GM19043 (cell line): Measurements from ENCODE around the gene MT2A.
"Not testable (repeated sequence)": the region's sequence is repeated elsewhere in the genome, so short reads cannot be mapped to it uniquely, and the experiment has no call there.

Source experiments
- ATAC-seq: cut with Tn5 transposase; IDR thresholded peaks from one replicate; pipeline ENCODE4 v1.9.1; 2021; ENCODE audit warnings: low read depth; ENCODE audit not compliant: unreplicated experiment

MT2A gene

DNA sequence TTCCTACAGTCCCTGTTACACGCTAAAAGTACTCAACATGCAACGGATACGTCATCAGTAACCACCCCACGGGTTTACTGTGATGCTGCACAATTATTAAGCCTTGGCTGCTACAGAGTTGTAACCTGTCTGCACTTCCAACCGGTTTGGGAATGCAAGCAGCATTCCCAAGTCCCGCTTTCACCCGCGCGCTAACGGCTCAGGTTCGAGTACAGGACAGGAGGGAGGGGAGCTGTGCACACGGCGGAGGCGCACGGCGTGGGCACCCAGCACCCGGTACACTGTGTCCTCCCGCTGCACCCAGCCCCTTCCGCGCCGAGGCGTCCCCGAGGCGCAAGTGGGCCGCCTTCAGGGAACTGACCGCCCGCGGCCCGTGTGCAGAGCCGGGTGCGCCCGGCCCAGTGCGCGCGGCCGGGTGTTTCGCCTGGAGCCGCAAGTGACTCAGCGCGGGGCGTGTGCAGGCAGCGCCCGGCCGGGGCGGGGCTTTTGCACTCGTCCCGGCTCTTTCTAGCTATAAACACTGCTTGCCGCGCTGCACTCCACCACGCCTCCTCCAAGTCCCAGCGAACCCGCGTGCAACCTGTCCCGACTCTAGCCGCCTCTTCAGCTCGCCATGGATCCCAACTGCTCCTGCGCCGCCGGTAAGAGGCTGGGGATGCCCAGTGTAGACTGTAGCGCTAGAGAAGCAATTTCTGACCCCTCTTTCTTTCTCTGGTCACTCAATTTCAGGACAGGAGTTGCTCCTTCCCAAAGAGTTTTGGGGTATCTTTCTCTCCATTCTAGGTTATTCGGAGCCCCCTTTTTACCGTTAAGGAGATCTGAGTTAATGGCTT is at the start of gene MT2A:
MT2A (plus strand) TSS at position 542 of the 833 bp plus-strand sequence; CDS start at position 614, 72 bp downstream.
- peak; percentile 83 for ATAC-seq

DNA sequence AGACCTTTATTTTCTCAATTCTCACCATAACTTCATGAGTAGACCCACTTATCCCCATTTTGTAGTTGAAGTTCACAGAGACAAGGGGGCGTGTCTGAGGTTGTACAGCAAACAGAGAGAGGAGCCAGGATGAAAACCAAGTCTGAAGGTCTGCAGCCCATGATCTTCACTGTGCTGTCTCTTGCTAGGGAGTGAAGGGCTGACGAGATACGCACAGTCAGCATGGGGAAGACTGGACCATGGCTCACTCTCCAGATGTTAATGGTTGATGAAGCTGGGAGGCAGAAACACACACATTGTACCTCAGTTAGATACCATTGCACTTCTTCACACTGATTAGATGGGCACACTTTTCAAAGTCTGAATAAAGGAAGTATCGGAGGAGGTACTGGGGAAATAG is 49.3 kb upstream of the MT2A start:
- no peak for ATAC-seq

DNA sequence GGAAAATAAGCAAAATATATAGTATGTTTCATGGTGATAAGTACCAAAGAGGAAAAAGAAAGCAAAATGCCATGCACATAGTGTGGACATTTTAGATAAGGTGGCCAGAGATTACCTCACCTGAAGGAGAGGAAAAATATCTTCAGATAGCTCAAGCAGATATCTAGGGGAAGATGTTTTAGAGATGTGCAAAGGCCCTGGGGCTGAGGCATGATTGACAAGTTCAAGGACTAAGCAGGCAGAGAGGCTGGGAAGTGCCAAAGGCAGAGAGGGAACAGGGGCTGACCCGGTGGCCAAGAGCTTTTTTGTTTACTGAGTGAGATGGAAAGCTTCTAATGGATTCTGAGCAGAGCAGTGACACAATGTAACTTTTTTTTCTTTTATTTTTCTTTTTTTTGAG is 47.9 kb upstream of the MT2A start:
- ATAC-seq, result no peak

DNA sequence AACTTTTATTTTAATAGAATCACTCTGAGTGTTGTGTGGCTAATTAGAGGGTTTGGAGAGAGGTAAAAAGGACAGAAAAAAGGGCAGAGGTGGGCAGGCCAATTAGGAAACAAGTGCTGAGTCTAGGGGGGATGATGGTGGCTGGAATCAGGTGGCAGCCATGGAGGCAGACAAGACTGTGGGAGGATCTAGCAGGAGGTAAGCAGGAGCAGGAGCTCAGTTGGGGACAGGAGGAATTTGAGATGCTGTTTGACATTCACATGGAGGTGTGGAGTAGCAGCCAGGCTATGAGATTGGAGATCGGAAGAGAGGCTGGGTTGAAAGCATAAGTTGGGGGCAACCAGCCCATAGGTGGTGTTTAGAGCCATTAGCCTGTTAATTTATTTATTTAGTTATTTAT is 47.3 kb upstream of the MT2A start:
- ATAC-seq, result no peak

DNA sequence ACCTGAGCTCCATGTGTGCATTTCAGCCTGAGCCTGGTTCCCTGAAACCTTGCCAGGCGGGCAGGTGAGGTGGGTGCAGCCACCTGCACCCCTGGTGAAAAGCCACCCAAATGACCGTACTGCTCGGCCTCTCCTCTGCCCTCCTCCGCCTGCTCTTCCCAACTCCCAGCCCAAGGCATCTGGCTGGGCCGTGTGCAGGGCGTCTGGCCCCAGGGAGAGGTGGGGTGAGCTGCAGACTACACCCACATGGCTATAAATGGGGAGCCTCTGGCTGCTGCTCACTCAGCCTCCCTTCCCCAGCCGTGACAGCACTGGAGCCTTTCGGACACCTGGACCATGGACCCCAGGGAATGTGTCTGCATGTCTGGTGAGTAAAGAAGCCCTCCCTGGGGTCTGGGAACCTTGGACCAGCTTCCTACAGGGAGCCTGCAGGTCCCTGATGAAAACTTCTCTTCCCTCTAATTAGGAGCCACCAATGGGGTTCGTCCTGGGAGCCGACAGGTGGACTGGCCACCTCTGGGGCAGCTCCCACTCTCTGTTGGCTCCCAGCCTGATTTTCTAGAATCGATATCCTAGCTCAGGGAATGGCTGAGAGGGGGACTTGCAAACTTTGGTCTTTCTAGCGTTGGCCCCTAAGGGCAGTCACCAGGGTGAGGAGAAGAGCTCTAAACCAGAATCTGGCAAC is 43.4 kb upstream of the MT2A start, which contains the start of gene MT4:
MT4 (plus strand) TSS at position 281 of the 685 bp plus-strand sequence; CDS start at position 337, 56 bp downstream.
- ATAC-seq, result no peak

DNA sequence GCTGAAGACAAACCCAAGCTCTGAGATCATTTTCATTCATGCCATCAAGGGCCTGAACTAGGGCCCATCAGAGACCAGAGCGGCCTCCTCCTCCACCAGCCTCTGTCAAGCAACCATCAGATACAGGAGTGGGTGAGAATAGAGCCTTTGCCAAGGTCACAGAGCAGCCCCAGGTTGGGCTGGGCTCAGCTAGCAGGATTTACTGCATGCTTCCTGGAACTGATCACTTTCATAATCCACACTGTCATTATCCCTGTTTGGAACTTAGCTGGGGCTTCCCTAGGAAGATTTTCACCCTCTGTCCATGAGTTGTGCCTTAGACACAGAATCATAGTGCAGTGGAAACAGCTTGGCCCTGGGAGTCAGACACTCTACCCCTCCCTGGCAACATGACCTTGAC is 38.4 kb upstream of the MT2A start:
- no peak for ATAC-seq

DNA sequence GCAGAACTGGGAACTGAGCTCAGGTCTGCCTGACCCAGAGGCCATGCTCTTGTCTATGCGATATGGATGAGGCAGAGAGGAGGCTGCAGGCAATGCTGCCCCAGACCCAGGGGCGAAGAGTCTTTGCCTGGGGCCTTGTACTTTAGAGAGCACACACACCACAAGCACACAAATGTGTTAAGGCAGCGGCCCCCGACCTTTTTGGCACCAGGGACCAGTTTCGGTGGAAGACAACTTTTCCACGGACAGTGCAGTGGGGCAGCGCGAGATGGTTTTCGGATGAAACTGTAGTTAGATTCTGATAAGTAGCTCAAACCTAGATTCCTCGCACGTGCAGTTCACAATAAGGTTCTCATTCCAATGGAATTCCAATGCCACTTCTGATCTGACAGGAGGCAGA is 36.9 kb upstream of the MT2A start:
- ATAC-seq, result no peak

DNA sequence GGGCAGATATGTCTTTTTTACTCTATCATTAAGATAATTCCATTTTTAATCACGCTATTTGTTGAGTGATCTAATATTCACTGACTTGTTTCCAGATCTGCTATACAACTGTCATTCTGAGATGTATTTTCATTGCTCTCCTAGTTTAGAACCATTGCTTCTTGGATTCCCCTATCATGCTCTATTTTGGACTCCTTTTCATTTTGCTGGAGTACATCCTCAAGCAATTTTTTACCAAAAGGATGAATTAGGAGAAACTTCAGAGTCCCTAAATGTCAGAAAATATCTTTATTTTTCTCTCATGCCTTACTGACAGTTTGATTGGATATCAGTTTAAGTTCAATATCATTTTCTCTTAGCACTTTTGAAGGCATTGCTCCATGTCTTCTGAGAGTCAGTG is 33.8 kb upstream of the MT2A start:
- ATAC-seq, result no peak

DNA sequence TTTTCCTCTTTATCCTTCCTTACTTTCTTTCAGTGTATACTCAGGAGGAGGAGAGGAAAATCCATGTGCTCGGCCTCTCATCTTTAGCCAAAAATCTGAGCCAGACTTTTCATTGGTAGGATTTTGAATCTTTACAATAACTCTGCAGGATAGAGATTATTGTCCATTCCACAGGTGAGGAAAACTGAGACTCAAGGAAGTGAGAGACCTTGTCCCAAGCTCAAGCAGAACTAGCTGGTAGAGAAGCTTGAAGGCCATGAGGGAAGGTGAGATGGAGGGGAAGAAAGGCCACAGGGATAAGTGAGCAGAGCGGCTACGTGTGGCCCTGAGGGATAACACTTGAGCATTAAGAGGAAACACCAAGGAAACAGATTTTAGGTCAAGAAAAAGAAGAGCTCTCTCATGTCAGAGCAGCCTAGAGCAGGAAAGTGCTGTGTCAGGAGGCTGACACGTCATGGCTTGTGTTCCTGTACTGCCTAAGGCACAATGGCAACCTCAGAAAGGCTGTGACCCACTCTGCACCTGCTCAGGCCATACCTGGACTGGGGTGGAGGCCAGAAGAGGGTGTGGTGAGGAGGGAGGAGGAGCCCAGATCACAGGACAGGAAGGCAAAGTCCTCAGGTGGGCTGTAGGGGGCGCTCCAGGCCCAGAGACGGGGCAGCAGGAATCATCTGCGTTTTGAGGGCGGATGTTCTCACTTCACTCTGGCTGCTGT is 31.6 kb upstream of the MT2A start:
- peak; percentile 89 for ATAC-seq

DNA sequence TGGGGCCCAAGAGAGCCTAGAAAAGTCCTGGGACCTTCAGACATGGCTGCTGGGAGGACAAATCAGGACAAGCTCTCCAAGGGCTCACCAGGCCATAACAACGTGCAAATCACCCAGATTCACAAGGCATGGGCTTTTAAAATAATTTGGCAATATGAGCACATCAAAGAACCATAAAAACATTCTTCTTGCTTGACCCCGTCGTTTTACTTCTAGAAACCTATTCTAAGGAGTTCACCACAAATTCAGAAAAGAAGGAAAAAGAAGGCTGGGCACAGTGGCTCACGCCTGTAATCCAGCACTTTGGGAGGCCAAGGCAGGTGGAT is 31.1 kb upstream of the MT2A start:
- no peak for ATAC-seq

DNA sequence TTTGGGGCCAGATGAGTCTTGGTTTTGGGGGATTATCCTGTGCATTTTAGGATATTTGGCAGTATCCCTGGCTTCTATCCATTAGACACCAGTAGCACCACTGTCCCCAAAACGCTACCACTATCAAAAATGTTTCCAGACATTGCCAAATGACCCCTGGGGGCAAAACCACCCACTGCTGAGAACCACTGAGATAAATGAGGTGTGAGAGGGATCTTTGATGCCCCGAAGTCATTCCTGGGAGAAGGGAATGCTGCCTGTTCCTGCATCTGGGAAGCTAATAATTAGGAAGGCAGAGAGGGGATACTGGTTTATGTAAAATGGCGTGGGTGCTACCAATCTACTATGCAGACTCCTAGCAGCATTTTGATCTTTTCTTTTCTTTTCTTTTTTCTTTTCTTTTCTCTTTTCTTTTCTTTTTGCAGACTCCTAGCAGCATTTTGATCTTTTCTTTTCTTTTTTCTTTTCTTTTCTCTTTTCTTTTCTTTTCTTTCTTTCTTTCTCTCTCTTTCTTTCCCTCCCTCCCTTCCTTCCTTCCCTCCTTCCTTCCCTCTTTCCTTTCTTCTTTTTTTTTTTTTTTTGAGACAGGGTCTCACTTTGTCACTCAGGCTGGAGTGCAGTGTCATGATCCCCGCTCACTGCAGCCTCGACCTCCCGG is 27.9 kb upstream of the MT2A start:
- no peak for ATAC-seq

DNA sequence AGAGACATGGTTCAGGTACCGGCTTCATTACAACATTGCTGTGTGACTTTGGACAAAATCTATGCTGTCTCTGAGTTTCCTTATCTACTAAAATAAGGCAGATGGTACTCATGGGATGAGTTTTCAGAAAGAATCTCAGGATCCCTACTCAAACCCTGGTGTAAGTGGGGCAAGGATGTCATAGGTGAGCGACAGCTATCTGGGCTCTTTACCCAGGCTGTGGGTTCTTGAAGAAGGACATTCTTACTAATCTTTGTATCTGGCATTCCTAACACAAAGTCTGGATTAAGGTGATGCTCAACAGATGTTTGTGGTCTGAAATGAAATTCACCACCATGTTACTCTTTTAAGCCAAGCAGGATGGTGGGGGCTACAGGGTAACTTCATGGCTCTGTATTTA is 25.5 kb upstream of the MT2A start:
- not testable (repeated sequence) for ATAC-seq

DNA sequence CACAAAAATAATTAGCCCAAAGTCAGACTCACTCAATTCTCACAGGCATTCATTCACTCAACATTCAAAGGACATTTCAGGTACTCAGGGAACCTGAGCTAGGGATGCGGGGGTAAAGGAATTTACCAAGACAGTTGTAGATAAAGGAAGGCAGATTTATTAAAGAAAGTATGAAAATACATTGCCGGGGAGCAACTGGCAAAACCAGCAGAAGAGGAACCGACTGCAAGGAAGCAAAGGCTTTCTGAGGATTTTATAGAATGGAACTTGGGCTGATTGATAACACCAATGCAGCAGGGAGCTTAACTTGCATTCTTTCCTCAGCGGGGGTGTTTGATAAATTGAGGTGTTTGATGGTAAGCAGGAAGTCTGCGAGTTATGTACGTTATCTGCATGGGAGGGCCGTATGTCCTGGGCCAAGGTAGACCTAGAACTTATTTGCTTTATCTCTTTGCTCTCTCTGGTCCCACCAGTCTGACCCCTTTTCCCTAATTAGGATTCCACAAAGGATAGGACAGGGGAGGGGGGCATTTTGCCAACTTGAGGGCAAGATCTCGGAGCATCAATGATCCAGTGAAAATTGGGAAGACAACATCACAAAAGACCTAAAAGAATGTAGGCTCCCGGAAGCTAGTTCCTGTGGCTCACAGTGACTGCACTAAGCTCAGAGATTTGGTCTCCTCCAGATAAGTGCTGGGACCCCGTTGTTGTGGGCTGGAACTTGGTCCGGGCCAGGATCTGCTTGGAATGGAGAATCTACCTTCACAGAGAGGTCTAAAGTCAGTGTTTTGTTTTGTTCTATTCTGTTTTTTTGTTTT is 24.8 kb upstream of the MT2A start:
- no peak for ATAC-seq

DNA sequence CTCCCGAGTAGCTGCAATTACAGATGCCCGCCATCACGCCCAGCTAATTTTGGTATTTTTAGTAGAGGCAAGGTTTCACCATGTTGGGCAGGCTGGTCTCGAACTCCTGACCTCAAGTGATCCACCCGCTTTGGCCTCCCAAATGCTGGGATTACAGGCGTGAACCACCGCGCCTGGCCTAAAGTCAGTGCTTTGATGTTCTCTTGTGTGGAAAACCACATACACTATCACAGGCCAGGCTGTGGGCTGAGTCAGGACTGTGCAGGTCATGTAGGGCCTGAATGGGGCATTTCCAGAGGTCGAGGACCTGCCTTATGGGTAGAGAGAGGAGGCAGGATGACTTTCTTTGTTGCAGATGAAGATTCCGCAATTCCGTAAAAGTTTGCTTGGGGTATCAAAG is 24.1 kb upstream of the MT2A start:
- ATAC-seq, result no peak

DNA sequence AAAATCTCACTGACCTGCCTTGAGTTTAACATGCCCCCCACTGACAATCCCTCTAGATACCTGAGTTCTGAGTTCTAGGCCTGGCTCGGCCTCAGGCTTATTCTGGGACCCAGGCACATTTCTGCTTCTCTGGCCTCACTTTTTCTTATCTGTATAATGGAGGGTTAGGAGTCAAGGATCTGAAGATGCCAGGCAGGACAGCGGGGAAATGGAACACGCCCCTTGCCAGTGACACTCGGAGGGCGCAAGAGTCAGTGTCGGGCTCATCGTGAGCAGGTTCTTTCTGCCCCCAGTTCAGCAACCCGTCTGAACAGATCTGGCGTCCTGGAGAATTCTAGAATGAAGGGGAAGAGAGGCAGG is 19.6 kb upstream of the MT2A start:
- no peak for ATAC-seq

DNA sequence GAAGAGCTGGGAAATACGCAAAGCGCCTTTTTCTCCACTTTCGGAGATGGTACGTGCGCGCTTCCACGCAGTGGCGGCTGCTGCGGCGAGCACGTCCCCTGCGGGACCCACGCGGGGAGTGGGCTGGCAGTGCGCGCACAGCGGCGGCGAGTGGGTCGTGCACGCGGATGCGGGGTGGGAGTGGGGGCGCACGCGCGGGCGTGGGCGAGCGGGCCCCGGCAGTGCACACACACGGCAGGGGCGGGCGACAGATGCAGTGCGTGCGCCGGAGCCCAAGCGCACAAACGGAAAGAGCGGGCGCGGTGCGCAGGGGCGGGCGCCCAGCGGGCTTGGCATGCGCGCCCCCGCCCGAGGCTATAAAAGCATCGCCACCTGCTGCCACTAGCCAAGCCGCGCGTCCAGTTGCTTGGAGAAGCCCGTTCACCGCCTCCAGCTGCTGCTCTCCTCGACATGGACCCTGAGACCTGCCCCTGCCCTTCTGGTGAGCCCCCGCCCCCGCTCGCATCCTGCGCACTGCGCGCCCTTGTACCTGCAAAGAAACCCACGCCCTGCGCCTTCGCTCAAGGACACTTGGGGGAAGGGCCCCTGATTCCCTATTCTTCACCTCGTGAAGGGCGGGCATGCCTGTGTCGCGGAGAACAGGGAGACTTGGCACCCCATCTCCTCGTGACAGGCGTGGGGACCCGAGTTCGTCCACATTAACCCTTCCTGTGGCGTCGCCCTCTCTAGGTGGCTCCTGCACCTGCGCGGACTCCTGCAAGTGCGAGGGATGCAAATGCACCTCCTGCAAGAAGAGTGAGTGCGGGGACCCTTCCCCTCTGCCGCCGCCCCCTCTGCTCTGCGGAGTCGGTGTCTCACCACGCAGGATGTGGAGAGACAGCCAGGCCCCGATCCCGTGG is 19.0 kb upstream of the MT2A start, which contains the start of gene MT3:
MT3 (plus strand) TSS at position 388 of the 899 bp plus-strand sequence; CDS start at position 451, 63 bp downstream.
- ATAC-seq, result no peak

DNA sequence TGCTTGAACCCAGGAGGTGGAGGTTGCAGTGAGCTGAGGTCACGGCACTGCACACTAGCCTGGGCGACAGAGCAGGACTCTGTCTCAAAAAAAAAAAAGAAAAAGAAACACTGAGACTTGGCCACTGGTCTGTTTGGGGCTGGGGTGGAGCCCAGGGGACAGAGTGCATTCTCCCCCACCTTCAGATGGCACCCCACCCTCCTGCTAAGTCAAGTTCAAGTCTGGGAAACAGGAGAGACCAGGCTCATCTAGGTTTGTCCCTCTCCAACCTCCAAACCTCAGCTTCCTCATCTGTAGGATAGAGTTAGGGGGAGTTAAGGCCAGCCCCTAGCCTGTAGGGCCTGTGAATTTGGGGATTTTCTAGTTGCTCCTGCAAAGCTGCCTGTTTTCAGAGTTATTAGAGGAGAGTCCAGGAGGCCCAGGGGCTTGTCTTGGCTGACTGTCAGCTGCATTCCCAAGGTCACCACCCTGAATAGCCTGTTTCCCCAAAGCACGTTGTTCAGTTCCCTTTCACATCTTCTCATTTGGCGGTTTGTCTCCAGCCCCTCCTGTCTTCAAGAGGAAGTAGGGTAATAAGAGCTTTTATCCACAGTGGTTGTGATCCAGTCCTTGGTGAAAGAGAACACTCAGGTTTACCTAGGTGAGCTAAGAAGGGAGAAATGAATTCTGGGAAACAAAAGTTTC is 16.9 kb upstream of the MT2A start:
- ATAC-seq, result no peak

DNA sequence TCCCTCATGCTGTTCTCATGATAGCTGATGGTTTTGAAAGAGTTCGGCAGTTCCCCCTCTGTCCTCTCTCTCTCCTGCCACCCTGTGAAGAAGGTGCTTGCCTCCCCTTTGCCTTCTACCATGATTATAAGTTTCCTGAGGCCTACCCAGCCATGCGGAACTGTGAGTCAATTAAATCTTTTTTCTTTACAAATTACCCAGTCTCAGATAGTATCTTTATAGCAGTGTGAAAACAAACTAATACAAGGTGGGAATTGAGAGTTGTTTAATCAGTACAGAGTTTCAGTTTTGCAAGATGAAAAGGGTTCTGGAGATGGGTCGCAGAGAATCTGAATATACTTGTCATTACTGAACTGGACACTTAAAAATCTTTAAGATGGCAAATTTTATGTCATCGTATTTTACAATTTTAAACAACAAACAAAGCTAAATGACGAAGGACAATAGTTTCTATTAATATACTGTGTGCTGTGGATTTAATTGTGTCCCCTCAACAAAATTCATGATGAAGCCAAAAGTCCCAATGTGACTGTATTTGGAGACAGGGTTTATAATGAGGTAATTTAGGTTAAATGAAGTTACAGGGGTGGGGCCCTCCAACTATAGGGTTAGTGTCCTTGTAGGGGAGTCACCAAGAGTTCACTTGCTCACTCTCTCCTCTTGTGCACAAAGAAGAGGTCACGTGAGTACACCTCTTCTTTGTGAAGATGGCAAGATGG is 14.7 kb upstream of the MT2A start:
- ATAC-seq, result no peak
